Endothelial cell of umbilical vein (primary cell): Measurements from ENCODE around the gene PHF1. TPM values are rescaled to one million over a fixed set of nuclear protein-coding genes. Genes with fewer than 3 reads are reported as not detected.
A peak's percentile ranks its signal among the peaks of the same experiment; 100 is the strongest.

ENCODE experiments used
- BruUV-seq: library from RNA; stranded (reverse); fragments of 400-500 nt; replicated peaks from 2 replicates; lab custom pipeline; 2021; lab: Mats Ljungman, UMichigan
- CTCF ChIA-PET: fragments of 300-600, 350-600 bp; sonication (Branson Sonifier 250); formaldehyde crosslinking; loops from one replicate; lab custom pipeline; 2021; ENCODE audit warnings: antibody characterized with exemption, inconsistent platforms; lab: Charles Lee
- POLR2A ChIA-PET: fragments of 300-600, 350-600 bp; sonication (Branson Sonifier 250); formaldehyde crosslinking; loops from one replicate; lab custom pipeline; 2021; ENCODE audit warnings: antibody characterized with exemption, inconsistent platforms; lab: Charles Lee
- DNase-seq: peaks from one replicate; pipeline ENCODE4 v3.0.0-alpha.2; 2011; ENCODE audit warnings: low read depth, low spot score
- FAIRE-seq: peaks from 2 replicates; lab custom pipeline; 2011; peaks lifted over from hg19 to GRCh38; lab: Jason Lieb, UNC
- H2AFZ ChIP-seq: 2 replicates; pipeline ENCODE4 v1.6.0; 2012; ENCODE audit warnings: low read depth, low read length, control low read depth, inconsistent platforms
- H3K27ac ChIP-seq: 2 replicates; pipeline ENCODE4 v1.5.1; 2011; ENCODE audit warnings: low read depth, mild to moderate bottlenecking, control low read depth, low read length, moderate library complexity; ENCODE audit not compliant: insufficient read depth
- H3K27me3 ChIP-seq, 2 experiments: 2 replicates each; pipeline versions ENCODE4 v1.6.0 to v1.6.1; 2011; ENCODE audit warnings: low read length in 2 of 2, mixed read lengths in 1 of 2; ENCODE audit not compliant: control insufficient read depth in 2 of 2, insufficient read depth in 2 of 2
- H3K36me3 ChIP-seq, 2 experiments: 2 replicates in 1 of 2; 3 replicates in 1 of 2; pipeline ENCODE4 v1.5.1; 2011; ENCODE audit warnings: low read length in 2 of 2, mild to moderate bottlenecking in 1 of 2, moderate library complexity in 1 of 2; ENCODE audit not compliant: control insufficient read depth in 2 of 2, insufficient read depth in 2 of 2; ENCODE audit errors: extremely low read depth in 1 of 2
- H3K4me1 ChIP-seq: 3 replicates; pipeline ENCODE4 v1.5.1; 2011; ENCODE audit warnings: mild to moderate bottlenecking, low read length; ENCODE audit not compliant: control insufficient read depth, insufficient read depth; ENCODE audit errors: extremely low read depth
- H3K4me2 ChIP-seq: 2 replicates; pipeline ENCODE4 v1.6.1; 2011; ENCODE audit warnings: low read length, control low read depth, mixed read lengths; ENCODE audit not compliant: insufficient read depth
- H3K4me3 ChIP-seq, 3 experiments: fragments of 200-600 bp in 1 of 3; sonication (generic), shearing (Covaris generic) in 1 of 3; replicated peaks in 1 of 3; 2 replicates each; pipeline ENCODE4 v1.5.1; 2011 to 2016; ENCODE audit warnings: control low read depth in 3 of 3, low read length in 3 of 3, mild to moderate bottlenecking in 2 of 3, inconsistent platforms in 1 of 3, low read depth in 1 of 3, moderate library complexity in 1 of 3; ENCODE audit not compliant: insufficient read depth in 1 of 3
- H3K79me2 ChIP-seq: 2 replicates; pipeline ENCODE4 v1.6.0; 2012; ENCODE audit warnings: low read length, inconsistent platforms; ENCODE audit not compliant: control insufficient read depth, insufficient read depth
- H3K9ac ChIP-seq: replicated peaks from 2 replicates; pipeline ENCODE3; 2011; ENCODE audit warnings: low read length, control low read depth; ENCODE audit not compliant: insufficient read depth; ENCODE audit errors: extremely low read depth
- H3K9me1 ChIP-seq: replicated peaks from 3 replicates; pipeline ENCODE4 v1.6.0; 2011; ENCODE audit warnings: mild to moderate bottlenecking, low read length; ENCODE audit not compliant: control insufficient read depth, insufficient read depth; ENCODE audit errors: extremely low read depth
- H3K9me3 ChIP-seq: replicated peaks from 2 replicates; pipeline ENCODE4 v1.5.1; 2012; ENCODE audit warnings: low read length, inconsistent platforms; ENCODE audit not compliant: control insufficient read depth, insufficient read depth
- H4K20me1 ChIP-seq: replicated peaks from 2 replicates; pipeline ENCODE3; 2011; ENCODE audit warnings: mild to moderate bottlenecking, low read length; ENCODE audit not compliant: control insufficient read depth, insufficient read depth; ENCODE audit errors: extremely low read depth
- EZH2 ChIP-seq: IDR thresholded peaks from 2 replicates; pipeline ENCODE4 v1.6.1; 2012; ENCODE audit warnings: borderline replicate concordance, low read depth, mild to moderate bottlenecking, moderate library complexity, low read length, inconsistent platforms; ENCODE audit not compliant: severe bottlenecking
- FOS ChIP-seq: IDR thresholded peaks from 2 replicates; pipeline ENCODE4 v1.6.1; 2011; ENCODE audit warnings: mild to moderate bottlenecking, low read length, moderate library complexity, borderline replicate concordance; ENCODE audit not compliant: insufficient read depth
- GATA2 ChIP-seq: IDR thresholded peaks from 2 replicates; pipeline ENCODE4 v1.7.0; 2011; ENCODE audit warnings: low read depth, mild to moderate bottlenecking, moderate library complexity, mixed read lengths, low read length; ENCODE audit not compliant: insufficient read length, insufficient read depth
- JUN ChIP-seq: IDR thresholded peaks from 2 replicates; pipeline ENCODE4 v1.6.1; 2011; ENCODE audit warnings: borderline replicate concordance, low read depth; ENCODE audit not compliant: insufficient read length, insufficient read depth
- MYC ChIP-seq: IDR thresholded peaks from one replicate; pipeline ENCODE4 v1.6.1; 2011; ENCODE audit warnings: mild to moderate bottlenecking, low read depth, low read length
- POLR2A ChIP-seq: IDR thresholded peaks from 2 replicates; pipeline ENCODE4 v1.6.1; 2012; ENCODE audit warnings: low read depth, mild to moderate bottlenecking, control low read depth, low read length
- POLR2AphosphoS5 ChIP-seq: IDR thresholded peaks from 2 replicates; pipeline ENCODE4 v1.6.1; 2012; ENCODE audit warnings: low read depth, mild to moderate bottlenecking, control low read depth, low read length, moderate library complexity; ENCODE audit not compliant: insufficient read depth
- dilution Hi-C: fragments of 300-500 bp; cut with MboI; formaldehyde crosslinking; loops from one replicate; pipeline ENCODE4 v1.15.0; 2019; ENCODE audit warnings: low sequenced_read_pairs; ENCODE audit not compliant: extremely low pct_ligation_motif_present
- intact Hi-C: fragments of 100-400 bp; cut with micrococcal nuclease; formaldehyde crosslinking; loops from one replicate; pipeline ENCODE4 v1.10.0; 2022
- polyA plus RNA-seq, 4 experiments: library from polyadenylated mRNA; depleted of rRNA in 3 of 4; stranded (reverse) in 3 of 4; unstranded in 1 of 4; fragments of >200 nt; gene quantifications; 2 replicates each; pipeline versions ENCODE4 v1.2.1 to v1.2.3, GENCODE V29; 2011 to 2012; ENCODE audit warnings: missing spikeins in 1 of 4
- total RNA-seq: library from RNA; stranded (reverse); gene quantifications from 2 replicates; pipeline ENCODE4 v1.2.3, GENCODE V29; 2021
- TF ChIP-seq, protein P1 (sequence below), 2 donors: IDR thresholded peaks; 1 replicate in 1 of 2; 2 replicates in 1 of 2; pipeline ENCODE4 v1.5.1; 2011; ENCODE audit warnings: low read length in 2 of 2, mild to moderate bottlenecking in 2 of 2, moderate library complexity in 2 of 2, control low read depth in 1 of 2, inconsistent platforms in 1 of 2, low read depth in 1 of 2; ENCODE audit not compliant: insufficient read depth in 1 of 2; ENCODE audit errors: extremely low read depth in 1 of 2
- TF ChIP-seq, protein P2 (sequence below): IDR thresholded peaks from 2 replicates; pipeline ENCODE4 v1.6.1; 2011; ENCODE audit not compliant: insufficient read depth, insufficient read length

PHF1 gene
- total and polyA plus RNA-seq, 2 donors (not counting 3 experiments of a cell fraction or from before 2014, with no cell fraction given), result 32.5 to 53.1 TPM

DNA sequence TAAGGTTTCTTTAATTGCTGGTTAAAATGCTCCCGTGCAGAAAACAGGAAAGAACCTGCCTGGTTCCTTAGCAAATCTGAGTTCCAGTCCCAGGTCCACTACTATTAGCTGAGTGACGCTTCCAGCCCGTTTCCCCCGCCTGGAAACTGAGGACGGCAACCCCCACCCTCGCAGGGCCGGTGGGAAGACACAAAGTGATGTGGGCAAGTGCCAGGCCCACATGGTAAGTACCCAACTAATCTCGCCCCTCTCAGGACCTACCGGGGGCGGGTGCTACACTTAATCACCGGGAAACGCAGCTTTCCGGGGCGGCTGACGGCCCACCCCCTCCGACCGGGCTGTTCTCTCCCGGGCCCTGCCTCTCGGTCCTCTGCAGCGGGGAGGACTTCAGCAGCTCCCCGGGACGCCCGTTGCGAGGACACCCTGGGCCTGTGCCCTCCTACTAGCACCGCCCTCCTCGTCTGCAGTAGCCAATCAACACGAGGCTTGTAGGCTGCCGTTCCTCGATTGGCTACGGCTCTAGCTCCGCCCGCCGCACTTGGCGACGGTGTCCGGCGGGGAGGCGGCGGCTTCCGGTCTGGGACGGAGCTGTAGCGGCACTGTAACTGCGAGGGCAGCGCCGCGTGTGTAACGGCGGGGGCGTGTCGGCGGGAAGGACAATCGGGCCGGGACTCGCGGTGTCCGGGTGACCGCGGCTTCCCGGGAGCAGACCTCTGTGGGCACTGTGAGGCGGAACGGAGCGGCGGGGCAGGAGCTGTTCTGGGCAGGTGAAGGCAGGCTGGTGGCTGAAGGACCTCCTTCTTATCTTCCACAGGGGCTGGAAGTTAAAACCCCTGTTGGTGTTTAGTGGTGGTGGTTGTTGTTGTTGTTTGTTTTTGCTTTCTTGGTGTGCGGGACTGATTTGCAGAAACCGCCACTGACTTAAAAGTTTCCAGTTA, 43.5 kb downstream of the PHF1 start, which contains the start of gene ZBTB9:
ZBTB9 (plus strand) TSS at position 568 of the 938 bp plus-strand sequence. CDS start 525 bp downstream, outside the sequence.
- peak within 1 kb of the TSS; percentile 54 to 71 (median 69) for H3K4me3 ChIP-seq
- dilution Hi-C loops, result no loop called here
- H3K9me1 ChIP-seq, result no peaks in the 10 kb centered on the region
- H3K9me3 ChIP-seq, result no peaks in the 10 kb centered on the region
- POLR2A ChIA-PET, result interaction anchor here (0.6 to 1.1 kb wide), 2 partner anchors 18 to 125 kb away, joined by 3 to 6 read pairs; no protein-coding TSS in a partner anchor
- H3K27me3 ChIP-seq, result no peaks in the 10 kb centered on the region
- H3K79me2 ChIP-seq, result no peaks in the 10 kb centered on the region
- TF ChIP-seq MYC (peak; percentile 57), GATA2 (no peak), POLR2A (peak; percentile 94), FOS (no peak), EZH2 (no peak), JUN (no peak), POLR2AphosphoS5 (peak; percentile 83)
- TF ChIP-seq, protein P1, sequence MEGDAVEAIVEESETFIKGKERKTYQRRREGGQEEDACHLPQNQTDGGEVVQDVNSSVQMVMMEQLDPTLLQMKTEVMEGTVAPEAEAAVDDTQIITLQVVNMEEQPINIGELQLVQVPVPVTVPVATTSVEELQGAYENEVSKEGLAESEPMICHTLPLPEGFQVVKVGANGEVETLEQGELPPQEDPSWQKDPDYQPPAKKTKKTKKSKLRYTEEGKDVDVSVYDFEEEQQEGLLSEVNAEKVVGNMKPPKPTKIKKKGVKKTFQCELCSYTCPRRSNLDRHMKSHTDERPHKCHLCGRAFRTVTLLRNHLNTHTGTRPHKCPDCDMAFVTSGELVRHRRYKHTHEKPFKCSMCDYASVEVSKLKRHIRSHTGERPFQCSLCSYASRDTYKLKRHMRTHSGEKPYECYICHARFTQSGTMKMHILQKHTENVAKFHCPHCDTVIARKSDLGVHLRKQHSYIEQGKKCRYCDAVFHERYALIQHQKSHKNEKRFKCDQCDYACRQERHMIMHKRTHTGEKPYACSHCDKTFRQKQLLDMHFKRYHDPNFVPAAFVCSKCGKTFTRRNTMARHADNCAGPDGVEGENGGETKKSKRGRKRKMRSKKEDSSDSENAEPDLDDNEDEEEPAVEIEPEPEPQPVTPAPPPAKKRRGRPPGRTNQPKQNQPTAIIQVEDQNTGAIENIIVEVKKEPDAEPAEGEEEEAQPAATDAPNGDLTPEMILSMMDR (IDR thresholded peaks at IDR 0.05; ENCODE audit: extremely low read depth in 1 of 2, insufficient read depth in 1 of 2, low read depth in 1 of 2, low read length in 2 of 2), result no peak
- TF ChIP-seq, protein P2, sequence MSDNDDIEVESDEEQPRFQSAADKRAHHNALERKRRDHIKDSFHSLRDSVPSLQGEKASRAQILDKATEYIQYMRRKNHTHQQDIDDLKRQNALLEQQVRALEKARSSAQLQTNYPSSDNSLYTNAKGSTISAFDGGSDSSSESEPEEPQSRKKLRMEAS, result peak; percentile 61
- H3K36me3 ChIP-seq, result no peaks in the 10 kb centered on the region
- H3K9ac ChIP-seq, result peak within 1 kb of the TSS; percentile 43
- FAIRE-seq, result peak; percentile 99
- intact Hi-C loops, result loop anchor here (1.0 to 5.0 kb wide), 4 partner anchors 23 to 123 kb away; partner anchors contain the start of gene KIFC1
- H3K4me2 ChIP-seq, result peak within 1 kb of the TSS; percentile 75
- peak within 1 kb of the TSS; percentile 7 for H3K27ac ChIP-seq
- CTCF ChIA-PET, result interaction anchor here (0.7 to 1.7 kb wide), 6 partner anchors 13 to 709 kb away, joined by 3 to 4 read pairs (median 3); partner anchors contain the start of gene CUTA
- H3K4me1 ChIP-seq, result peaks cover 3% of the 10 kb centered on the region
- peak; percentile 98 for DNase-seq
- H2AFZ ChIP-seq, result peak within 1 kb of the TSS; percentile 73
- TSS peak; percentile 98 for BruUV-seq
- H4K20me1 ChIP-seq, result no peaks in the 10 kb centered on the region
